ENCODE data around the gene FUCA1.
"Not testable (repeated sequence)": the region's sequence is repeated elsewhere in the genome, so short reads cannot be mapped to it uniquely, and the experiment has no call there.

Gene FUCA1

DNA sequence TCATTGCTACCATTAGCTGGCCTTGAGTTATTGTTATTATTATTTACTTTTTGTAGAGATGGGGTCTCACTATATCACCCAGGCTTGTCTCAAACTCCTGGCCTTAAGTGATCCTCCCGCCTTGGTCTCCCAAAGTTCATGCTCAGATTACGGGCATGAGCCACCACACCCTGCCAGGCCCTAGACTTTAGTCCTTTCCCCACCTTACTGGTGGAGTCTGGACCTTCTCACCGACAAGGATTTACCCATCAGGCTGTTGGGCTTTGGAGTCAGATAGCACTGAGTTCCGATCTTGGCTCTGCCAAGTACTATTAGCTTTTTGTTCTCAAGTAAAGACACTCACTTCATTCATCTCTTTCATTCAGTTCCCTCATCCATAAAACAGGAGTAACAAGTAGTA lies 27.9 kb upstream of the FUCA1 start:
- no peak for DNase-seq (ENCODE audit: low spot score)

DNA sequence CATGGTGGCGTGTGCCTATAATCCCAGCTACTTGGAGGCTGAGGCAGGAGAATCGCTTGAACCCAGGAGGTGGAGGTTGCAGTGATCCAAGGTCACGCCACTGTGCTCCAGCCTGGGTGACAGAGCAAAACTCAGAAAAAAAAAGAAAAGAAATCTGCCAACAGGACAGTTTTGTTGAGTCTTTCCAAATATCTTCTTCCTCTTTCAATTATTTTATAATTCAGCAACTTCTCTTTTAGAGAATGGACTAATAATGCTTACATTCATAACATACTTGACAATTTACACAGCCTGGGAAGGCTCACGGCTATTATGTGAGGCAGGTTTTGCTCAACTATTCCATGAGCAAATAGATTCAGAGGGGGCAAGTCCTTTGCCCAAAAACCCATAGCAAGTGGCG lies 27.0 kb upstream of the FUCA1 start:
- DNase-seq (ENCODE audit: low spot score): no peak

DNA sequence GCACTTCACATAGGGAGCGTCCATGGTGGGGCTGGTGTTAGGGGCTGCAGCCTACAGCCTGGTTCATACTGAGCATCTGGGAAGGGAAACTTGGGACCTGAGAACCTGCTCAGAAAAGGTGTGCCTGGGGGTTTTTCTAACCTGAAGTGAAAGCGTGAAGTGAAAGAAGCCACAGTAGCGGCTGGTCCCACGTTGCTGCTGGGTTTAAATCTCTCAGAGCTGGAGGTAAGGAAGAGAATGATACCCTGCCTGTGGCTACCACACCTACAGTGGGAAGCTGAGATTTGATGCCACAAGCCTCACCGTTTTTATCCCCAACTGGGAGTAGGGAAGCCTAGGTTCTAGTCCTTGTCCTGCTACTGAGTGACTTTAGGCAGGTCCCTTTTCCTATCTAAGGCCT lies 21.0 kb upstream of the FUCA1 start:
- DNase-seq (ENCODE audit: low spot score): no peak

DNA sequence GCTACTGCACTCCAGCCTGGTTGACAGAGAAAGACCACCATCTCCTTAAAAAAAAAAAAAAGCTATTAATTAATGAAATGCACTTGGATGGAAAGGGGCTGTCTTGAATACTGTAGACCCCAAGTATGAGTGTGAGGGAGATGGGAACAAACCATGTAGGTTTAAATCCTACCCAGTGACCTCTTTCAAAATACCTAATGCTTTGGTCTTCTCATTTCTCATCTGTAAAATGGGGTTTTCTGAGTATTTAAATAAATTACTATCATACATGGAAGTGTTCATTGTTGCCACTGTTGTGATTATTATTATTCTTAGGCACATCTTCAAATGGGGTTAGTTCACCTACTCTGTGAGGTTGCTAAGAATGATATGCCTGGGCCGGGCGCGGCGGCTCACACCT lies 17.1 kb upstream of the FUCA1 start:
- no peak for DNase-seq (ENCODE audit: low spot score)

DNA sequence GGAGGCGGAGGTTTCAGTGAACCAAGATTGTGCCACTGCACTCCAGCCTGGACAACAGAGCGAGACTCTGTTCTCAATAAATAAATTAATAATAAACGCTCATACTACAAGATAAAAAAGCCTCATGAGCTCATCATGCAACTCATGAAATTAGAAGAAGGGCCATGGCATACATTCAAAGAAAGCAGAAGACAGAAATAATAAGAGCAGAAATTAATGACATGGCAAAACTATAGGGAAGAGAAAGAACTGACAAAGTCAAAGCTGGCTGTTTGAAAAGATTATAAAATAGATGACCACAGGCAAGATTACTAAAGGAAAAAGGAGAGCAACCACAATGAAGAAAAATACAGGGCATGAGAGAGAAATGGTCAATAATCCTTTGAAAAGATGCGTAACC lies 14.7 kb upstream of the FUCA1 start:
- DNase-seq (ENCODE audit: low spot score): no peak

DNA sequence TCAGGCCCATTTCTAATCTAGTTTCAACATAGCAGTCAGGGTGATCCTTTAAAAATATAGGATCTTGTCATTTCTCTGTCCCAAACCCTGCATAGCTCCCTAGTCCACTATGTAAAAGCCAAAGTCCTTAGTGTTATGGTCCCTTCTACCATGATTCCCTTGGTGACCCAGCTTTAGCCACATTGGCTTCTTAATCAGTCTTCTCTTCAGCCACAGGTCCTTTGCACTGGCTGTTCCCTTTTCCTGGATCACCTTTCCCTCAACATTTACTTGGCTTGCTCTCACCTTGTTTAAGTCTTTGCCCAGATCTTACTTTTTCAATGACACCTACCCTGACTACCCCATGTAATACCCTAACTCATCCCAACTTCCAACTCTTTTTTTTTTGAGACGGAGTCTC lies 11.7 kb upstream of the FUCA1 start:
- no peak for DNase-seq (ENCODE audit: low spot score)

DNA sequence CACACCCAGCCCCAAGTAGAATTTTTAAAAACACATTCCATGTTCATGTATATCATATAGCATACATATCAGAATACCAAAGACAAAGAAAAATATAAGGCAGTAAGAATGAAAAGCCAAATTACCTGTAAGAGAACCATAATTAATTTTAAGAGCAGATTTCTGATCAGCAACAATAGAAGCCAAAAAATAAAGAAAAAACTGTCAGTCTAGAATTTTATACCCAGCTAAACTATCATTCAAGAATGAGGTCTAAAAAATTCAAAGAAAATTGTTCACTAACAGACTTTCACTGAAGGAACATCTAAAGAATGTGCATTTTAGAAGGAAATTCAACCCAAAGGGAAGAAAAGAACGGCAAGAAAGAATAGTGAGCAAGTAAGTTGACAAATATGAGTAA lies 10.6 kb upstream of the FUCA1 start:
- no peak for DNase-seq (ENCODE audit: low spot score)

DNA sequence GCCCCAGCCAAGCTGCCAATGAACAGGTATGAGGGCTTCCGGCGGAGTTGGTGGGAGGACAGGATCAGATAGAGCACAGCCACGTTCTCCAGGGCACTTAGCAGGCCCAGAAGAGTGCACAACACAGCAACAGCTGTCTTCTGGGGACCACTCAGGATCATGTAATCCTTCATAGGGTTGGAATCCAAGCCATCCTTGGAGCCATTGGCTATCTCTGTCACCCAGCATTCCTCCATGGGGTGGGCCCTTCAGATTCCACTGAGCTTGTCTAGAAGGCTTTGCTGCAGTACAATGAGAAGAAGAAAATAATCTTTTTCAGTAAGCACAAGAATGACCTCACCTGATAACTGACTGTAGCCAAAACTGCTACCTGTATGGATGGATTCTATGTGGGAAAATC lies 7.3 kb upstream of the FUCA1 start:
- DNase-seq (ENCODE audit: low spot score): no peak

DNA sequence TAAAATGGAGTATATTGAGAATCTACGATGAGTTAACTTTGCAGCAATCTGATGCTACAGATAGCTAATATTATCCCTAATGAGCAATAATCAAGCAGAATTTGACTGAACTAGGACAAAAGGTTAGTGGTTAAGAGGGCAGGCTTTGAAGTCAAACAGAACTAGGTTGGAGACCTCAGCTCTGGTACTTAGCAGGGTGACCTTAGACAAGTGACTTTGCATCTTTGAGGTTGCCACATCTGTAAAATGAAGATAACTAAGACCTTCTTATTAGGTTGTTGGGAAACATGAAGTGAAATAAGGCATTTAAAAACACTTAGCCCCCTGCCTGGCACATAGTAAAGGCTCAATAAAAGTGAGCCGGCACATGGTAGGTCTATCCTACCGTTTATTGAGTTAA lies 4.3 kb upstream of the FUCA1 start:
- DNase-seq (ENCODE audit: low spot score): no peak

DNA sequence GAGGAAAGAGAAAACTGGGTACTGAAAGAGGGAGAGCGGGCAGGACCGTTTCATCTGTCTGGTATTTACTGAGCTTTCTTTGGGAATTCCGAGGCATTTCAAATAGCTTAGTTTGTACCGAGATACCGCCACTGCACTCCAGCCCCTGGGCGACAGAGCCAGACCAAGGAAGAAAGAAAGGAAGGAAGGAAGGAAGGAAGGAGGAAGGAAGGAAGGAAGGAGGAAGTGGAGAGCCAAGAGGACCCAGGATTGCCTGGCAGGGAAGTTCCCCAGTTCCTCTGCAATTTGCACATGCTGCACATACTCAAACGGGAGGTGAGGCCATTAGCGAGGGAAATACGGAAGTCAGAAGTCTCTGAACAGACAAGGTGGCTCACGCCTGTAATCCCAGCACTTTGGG lies 961 bp upstream of the FUCA1 start:
- no peak for DNase-seq (ENCODE audit: low spot score)

DNA sequence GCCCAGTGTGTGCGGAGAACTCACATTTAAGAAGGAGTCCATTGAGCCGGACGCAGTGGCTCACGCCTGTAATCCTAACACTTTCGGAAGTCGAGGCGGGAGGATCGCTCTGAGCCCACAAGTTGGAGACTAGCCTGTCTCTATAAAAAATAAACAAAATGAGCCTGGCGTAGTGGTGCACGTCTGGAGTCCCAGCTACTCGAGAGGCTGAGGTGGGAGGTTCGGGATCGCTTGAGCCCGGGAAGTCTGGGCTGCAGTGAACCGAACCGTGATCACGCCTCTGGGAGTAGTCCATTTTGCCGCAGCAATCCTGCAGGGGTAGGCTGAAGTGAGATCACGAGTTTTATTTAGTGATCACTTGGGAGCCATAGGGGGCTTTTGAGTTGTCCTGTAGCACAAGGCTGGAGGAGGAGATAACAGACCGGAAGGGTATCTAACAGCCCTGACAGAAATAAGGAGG lies 497 bp upstream of the FUCA1 start:
- DNase-seq (ENCODE audit: low spot score): no peak

DNA sequence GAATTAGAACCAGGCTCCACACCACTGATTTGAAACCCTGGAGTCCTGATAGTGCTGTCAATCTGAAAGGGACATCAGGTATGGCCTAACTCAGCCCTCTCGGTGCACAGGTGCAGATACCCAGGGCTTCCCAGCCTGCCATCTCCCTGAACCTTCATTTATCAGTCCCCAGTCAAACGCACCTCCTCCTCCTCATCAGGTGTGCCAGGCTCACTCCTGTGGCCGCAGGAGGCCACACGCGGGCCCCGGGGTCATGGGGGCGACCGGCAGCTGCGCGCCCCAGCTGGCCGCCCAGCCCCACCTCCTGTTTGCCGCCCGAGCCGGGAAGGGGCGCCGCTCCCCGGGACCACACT lies 572 bp downstream of the FUCA1 start:
- peak; percentile 9 for DNase-seq (ENCODE audit: low spot score)

DNA sequence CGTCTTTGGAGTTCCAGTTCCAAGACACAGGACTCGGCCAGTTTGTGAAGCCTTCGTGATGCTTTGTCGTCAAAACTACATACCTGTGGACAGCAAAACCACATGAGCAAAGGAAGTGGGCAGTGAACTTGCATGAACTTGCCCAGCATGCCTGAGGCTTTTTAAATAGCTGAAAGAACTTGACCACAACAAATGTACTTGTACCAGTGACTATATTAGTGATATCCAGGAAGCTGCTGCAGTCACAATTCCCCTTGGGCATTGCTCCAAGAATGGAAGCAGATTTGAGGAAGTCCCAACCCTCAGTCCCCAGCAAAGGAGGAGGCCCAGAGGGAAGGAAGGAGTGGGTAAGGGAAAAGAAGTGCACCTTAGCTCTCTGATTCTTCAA lies 2.6 kb downstream of the FUCA1 start:
- peak; percentile 98 for DNase-seq (ENCODE audit: low spot score)

DNA sequence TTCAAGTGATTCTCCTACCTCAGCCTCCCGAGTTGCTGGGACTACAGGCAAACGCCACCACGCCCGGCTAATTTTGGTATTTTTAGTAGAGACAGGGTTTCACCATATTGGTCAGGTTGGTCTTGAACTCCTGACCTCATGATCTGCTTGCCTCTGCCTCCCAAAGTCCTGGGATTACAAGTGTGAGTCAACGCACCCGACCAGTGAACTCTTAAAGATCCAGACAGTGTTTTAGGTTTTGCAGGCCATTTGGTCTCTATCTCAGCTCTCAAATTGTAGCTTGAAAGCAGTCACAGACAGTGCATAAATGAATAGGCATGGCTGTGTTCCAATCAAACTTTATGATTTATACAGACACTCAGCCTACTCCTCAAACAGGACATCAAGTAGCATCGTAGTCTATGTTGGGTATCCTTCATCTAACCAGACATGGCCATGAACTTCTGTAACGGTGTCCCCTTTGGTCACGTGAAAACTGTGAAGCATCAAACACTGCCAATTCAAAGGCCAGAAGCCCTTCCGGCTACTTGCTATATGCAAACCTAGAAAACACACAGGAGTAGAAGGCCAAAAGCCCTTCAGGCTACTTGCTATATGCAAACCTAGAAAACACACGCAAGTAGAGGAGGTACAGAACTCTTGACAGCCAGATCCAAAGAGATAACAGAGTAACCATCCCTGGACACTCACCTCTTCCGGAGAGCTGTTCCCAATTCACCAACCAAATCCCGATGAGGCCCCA lies 3.1 kb downstream of the FUCA1 start:
- no peak for DNase-seq (ENCODE audit: low spot score)

DNA sequence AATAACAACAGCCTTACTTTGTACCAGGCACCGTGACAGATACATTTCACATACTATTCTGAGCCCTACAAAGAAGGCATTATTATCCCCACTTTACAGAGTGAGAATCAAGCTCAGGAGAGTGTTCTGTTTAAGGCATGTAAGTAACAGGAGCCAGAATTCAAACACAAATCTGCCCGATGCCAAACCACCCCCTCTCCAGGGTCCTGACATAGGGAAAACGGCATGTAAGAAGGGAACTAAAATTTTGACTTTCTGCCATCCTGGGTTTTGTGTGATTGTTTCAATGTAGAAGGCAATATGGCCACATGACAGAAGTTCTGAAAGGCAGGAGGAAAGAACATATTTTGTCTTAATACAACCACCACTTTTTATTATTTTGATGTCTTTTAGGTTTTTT lies 5.5 kb downstream of the FUCA1 start:
- no peak for DNase-seq (ENCODE audit: low spot score)

DNA sequence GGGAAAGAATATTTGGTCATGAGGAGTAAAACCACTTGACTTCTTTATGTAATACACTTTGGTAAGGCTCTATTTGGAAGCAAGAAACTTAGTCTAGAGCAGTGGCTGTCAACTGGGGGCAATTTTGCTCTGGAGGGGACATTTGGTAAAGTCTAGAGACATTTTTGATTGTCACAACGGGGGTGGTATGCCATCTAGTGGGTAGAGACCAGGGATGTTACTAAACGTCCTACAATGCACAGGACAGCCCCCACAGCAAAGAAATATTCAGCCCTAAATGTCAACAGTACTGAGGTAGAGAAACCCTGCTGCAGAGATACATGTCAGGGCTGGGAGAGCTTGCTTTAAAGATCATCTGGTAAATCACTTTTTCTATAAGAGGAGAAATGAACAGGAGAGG lies 13.5 kb downstream of the FUCA1 start:
- DNase-seq (ENCODE audit: low spot score): no peak

DNA sequence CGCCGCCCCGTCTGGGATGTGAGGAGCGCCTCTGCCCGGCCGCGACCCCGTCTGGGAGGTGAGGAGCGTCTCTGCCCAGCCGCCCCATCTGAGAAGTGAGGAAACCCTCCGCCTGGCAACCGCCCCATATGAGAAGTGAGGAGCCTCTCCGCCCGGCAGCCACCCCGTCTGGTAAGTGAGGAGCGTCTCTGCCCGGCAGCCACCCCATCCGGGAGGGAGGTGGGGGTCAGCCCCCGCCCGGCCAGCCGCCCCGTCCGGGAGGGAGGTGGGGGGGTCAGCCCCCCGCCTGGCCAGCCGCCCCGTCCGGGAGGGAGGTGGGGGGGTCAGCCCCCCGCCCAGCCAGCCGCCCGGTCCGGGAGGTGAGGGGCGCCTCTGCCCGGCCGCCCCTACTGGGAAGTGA lies 15.0 kb downstream of the FUCA1 start:
- DNase-seq (ENCODE audit: low spot score): not testable (repeated sequence)

DNA sequence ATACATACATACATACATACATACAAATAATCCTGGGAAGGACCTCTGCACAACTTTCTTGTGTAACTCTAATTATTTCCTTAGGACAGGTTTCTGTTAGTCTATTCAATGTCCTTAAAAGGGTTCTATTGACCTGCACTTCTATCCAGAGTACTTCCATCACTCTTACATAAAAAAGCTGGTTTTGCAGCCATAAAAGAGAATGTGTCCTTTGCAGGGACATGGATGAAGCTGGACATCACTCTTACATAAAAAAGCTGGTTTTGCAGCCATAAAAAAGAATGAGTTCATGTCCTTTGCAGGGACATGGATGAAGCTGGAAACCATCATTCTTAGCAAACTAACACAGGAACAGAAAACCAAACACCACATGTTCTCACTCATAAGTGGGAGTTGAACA lies 16.7 kb downstream of the FUCA1 start:
- not testable (repeated sequence) for DNase-seq (ENCODE audit: low spot score)

DNA sequence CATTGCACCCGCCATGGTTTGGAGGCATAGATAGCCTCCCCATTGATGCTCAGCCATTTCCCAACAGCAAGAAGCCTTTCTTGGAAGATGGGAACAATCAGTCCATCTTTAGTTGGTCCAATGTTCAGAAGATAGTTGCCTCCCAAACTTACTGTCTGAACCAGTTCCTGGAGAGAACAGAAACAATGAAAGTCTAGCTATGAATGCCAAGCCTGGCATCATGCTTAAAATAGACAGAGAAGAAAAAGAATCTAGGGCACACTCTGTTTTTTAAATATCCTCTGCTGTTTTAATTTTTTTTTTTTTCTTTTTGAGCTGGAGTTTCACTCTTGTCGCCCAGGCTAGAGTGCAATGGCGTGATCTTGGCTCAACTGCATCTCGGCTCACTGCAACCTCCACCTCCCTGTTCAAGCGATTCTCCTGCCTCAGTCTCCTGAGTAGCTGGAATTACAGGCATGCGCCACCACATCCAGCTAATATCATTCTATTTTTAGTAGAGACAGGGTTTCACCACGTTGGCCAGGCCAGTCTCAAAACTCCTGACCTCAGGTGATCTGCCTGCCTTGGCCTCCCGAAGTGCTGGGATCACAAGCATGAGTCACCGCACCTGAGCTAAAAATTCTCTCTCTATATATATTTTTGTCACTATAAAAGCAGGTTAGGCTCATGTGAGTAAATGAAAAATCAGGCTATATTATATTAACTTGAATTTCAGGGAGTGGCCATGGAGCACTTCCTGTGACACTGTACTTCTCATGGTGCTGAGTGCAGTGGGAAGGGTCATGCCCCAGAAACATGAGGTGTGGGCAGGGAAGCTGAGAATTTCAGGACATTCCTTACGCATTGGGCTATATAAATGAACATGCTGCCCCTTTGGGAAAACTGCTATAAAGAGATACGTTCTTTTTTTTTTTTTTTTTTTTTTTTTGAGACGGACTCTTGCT lies 19.1 kb downstream of the FUCA1 start:
- DNase-seq (ENCODE audit: low spot score): peak; percentile 78

DNA sequence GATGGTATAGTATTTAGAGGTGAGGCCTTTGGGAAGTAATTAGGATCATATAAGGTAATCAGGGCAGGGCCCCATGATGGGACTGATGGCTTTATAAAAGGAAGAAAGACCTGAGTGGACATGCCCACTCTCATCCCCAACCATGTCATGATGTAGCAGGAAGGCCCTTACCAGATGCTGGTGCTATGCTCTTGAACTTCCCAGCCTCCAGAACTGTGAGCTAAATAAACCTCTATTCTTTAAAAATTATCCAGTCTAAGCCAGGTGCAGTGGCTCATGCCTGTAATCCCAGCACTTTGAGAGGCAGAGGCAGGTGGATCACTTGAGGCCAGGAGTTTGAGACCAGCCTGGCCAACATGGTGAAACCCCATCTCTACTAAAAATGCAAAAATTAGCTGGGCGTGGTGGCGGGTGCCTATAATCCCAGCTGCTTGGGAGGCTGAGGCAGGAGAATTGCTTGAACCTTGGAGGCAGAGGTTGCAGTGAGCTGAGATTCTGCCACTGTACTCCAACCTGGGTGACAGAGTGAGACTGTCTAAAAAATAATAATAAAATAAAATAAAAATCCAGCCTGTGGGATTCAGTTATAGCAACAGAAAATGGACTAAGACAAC lies 20.5 kb downstream of the FUCA1 start:
- DNase-seq (ENCODE audit: low spot score): not testable (repeated sequence)

DNA sequence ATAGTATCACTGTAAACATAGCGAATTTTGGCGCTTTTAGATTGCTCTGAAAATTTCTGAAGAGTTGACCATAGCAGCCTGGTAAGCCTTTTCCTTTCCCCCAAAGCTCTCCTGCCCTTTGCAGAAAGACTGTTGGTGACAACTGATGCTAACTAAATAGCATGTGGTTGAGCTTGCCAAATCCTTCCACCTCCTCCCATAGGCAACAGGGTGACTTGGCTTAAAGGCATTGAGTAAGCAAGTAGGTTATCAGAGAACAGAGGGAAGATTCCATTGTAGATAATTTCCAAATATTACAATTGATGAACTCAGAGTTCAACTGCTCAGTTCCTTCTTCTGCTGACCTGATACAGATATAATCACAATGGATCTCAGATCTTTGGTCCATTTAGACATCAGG lies 22.9 kb downstream of the FUCA1 start:
- no peak for DNase-seq (ENCODE audit: low spot score)

DNA sequence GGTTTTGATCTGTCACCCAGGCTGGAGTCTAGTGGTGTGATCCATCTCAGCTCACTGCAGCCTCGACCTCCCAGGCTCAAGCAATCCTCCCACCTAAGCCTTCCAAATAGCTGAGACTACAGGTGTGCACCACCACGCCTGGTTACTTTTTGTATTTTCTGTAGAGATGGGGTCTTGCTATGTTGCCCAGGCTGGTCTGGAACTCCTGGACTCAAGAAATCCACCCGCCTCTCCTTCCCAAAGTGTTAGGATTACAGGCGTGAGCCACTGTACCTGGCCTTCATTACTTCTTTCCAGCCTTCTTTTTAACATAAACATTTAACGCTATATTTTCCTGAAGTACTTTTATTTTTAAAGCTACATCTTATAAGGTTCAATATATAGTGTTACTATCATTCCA lies 24.4 kb downstream of the FUCA1 start:
- no peak for DNase-seq (ENCODE audit: low spot score)

DNA sequence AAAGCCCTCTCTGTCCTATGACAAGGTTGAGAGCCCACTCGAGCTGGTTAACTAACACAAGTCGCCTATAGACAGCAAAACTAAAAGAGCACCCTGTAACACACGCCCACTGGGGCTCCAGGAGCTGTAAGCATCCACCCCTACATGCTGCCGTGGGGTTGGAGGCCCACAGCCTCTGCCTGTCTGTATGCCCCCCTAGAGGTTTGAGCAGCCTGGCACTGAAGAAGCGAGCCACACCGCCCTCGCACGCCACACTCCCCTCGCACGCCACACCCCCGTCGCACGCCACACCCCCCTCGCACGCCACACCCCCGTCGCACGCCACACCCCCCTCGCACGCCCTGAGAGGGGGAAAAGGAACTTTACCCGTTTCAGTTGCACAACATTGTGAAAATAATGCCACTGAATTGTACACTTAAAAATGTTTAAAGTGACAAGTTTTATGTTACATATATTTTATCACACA lies 29.7 kb downstream of the FUCA1 start:
- DNase-seq (ENCODE audit: low spot score): peak; percentile 19

All from kidney tubule cell (primary cell).